Chondrocyte (in vitro differentiated cells): ENCODE measurements around the gene CYB561. TPM values are rescaled to one million over a fixed set of nuclear protein-coding genes. Genes with fewer than 3 reads are reported as not detected.

ENCODE experiments used
- DNase-seq: peaks from one replicate; pipeline ENCODE4 v3.0.0; 2021; ENCODE audit warnings: mixed read lengths, low spot score
- H3K27ac Mint-ChIP-seq: one replicate; pipeline ENCODE4 v1.8.0; 2021; ENCODE audit warnings: mild to moderate bottlenecking, moderate library complexity, mixed read lengths; ENCODE audit not compliant: unreplicated experiment
- H3K27me3 Mint-ChIP-seq: 2 replicates; pipeline ENCODE4 v1.8.0; 2021; ENCODE audit warnings: low read depth, mixed read lengths
- H3K36me3 Mint-ChIP-seq: 2 replicates; pipeline ENCODE4 v1.8.0; 2021; ENCODE audit warnings: low read depth, mixed read lengths
- H3K4me1 Mint-ChIP-seq: 2 replicates; pipeline ENCODE4 v1.8.0; 2021; ENCODE audit warnings: low read depth, mild to moderate bottlenecking, mixed read lengths
- H3K4me3 Mint-ChIP-seq: one replicate; pipeline ENCODE4 v1.8.0; 2021; ENCODE audit warnings: mild to moderate bottlenecking, moderate library complexity, mixed read lengths; ENCODE audit not compliant: unreplicated experiment
- H3K9me3 Mint-ChIP-seq: 2 replicates; pipeline ENCODE4 v1.8.0; 2021; ENCODE audit warnings: low read depth, mixed read lengths
- CTCF ChIP-seq: fragments of 200-600 bp; sonication (generic); IDR thresholded peaks from 2 replicates; pipeline ENCODE4 v1.5.0; 2021; ENCODE audit warnings: antibody characterized with exemption, mild to moderate bottlenecking, moderate library complexity
- total RNA-seq: library from RNA; stranded (reverse); gene quantifications from 3 replicates; pipeline ENCODE4 v1.2.1, GENCODE V29; 2021

CYB561 gene
- total RNA-seq, 1 donor from 2014 or later, result 10.1 TPM

- Mint-ChIP-seq H3K27me3 (no peaks in the 10 kb centered on the region), H3K27ac (peak overlapping the region; percentile 11), H3K36me3 (no peaks in the 10 kb centered on the region), H3K4me1 (peaks cover 16% of the 10 kb centered on the region), H3K4me3 (no peak overlapping the region), H3K9me3 (no peaks in the 10 kb centered on the region)
- peak; percentile 9 for TF ChIP-seq CTCF
- DNase-seq, result no peak
Measured at GRCh38 chr17:63440127-63440769, 5.9 kb downstream of the CYB561 start.

- no peak overlapping the region for H3K4me3 Mint-ChIP-seq
- H3K36me3 Mint-ChIP-seq, result no peaks in the 10 kb centered on the region
- no peak for DNase-seq
- H3K27me3 Mint-ChIP-seq, result no peaks in the 10 kb centered on the region
- H3K9me3 Mint-ChIP-seq, result no peaks in the 10 kb centered on the region
- H3K27ac Mint-ChIP-seq, result no peak overlapping the region
- peaks cover 14% of the 10 kb centered on the region for H3K4me1 Mint-ChIP-seq
- TF ChIP-seq CTCF, result no peak
Measured at GRCh38 chr17:63439687-63440086, 6.4 kb downstream of the CYB561 start.

- no peak for TF ChIP-seq CTCF
- DNase-seq, result peak; percentile 87
- H3K27ac Mint-ChIP-seq, result no peak overlapping the region
- H3K4me1 Mint-ChIP-seq, result peaks cover 23% of the 10 kb centered on the region
- no peaks in the 10 kb centered on the region for H3K27me3 Mint-ChIP-seq
- H3K4me3 Mint-ChIP-seq, result no peak overlapping the region
- H3K9me3 Mint-ChIP-seq, result no peaks in the 10 kb centered on the region
- H3K36me3 Mint-ChIP-seq, result no peaks in the 10 kb centered on the region
Measured at GRCh38 chr17:63438092-63439051, 7.7 kb downstream of the CYB561 start.

GRCh38 chr17:63437287-63438091 lies 8.6 kb downstream of the CYB561 start:
- H3K4me3 Mint-ChIP-seq, result no peak overlapping the region
- H3K9me3 Mint-ChIP-seq, result no peaks in the 10 kb centered on the region
- H3K27ac Mint-ChIP-seq, result no peak overlapping the region
- no peaks in the 10 kb centered on the region for H3K36me3 Mint-ChIP-seq
- no peaks in the 10 kb centered on the region for H3K27me3 Mint-ChIP-seq
- peak; percentile 86 for DNase-seq
- H3K4me1 Mint-ChIP-seq, result peaks cover 30% of the 10 kb centered on the region
- no peak for TF ChIP-seq CTCF
